Liver (tissue), 9 donors: ENCODE measurements around the gene CTDSPL2. TPM values are rescaled to one million over a fixed set of nuclear protein-coding genes. Genes with fewer than 3 reads are reported as not detected.

ENCODE experiments used
- DNase-seq: peaks from one replicate; pipeline ENCODE4 v3.0.0-alpha.2; 2017; ENCODE audit warnings: low spot score
- H3K27ac ChIP-seq, 2 donors: one replicate each; pipeline ENCODE4 v1.7.0; 2013; ENCODE audit warnings: inconsistent platforms in 2 of 2, low read length in 2 of 2, control low read depth in 1 of 2, low read depth in 1 of 2, mild to moderate bottlenecking in 1 of 2
- H3K27me3 ChIP-seq, 4 donors: one replicate each; pipeline versions ENCODE4 v1.6.1 to v1.7.0; 2013; ENCODE audit warnings: low read length in 3 of 4, inconsistent platforms in 1 of 4, mild to moderate bottlenecking in 1 of 4, moderate library complexity in 1 of 4; ENCODE audit not compliant: control insufficient read depth in 4 of 4, insufficient read depth in 4 of 4
- H3K36me3 ChIP-seq, 4 donors: one replicate each; pipeline versions ENCODE4 v1.6.1 to v1.7.0; 2013; ENCODE audit warnings: low read length in 3 of 4, mild to moderate bottlenecking in 3 of 4, low read depth in 1 of 4, moderate library complexity in 1 of 4; ENCODE audit not compliant: control insufficient read depth in 4 of 4, insufficient read depth in 3 of 4
- H3K4me1 ChIP-seq, 4 donors: one replicate each; pipeline versions ENCODE4 v1.6.1 to v1.7.0; 2013; ENCODE audit warnings: low read length in 3 of 4, mild to moderate bottlenecking in 3 of 4, moderate library complexity in 1 of 4; ENCODE audit not compliant: control insufficient read depth in 4 of 4, insufficient read depth in 4 of 4
- H3K4me3 ChIP-seq, 3 donors: one replicate each; pipeline versions ENCODE4 v1.6.1 to v1.7.0; 2013; ENCODE audit warnings: low read length in 3 of 3, control low read depth in 1 of 3, low read depth in 1 of 3, mild to moderate bottlenecking in 1 of 3
- H3K9ac ChIP-seq, 2 donors: one replicate each; pipeline ENCODE4 v1.7.0; 2013; ENCODE audit warnings: low read length in 2 of 2, mild to moderate bottlenecking in 2 of 2, moderate library complexity in 2 of 2, control low read depth in 1 of 2, low read depth in 1 of 2
- H3K9me3 ChIP-seq, 4 donors: one replicate each; pipeline versions ENCODE4 v1.6.1 to v1.7.0; 2013; ENCODE audit warnings: low read length in 3 of 4; ENCODE audit not compliant: control insufficient read depth in 4 of 4
- EGR1 ChIP-seq, 2 donors: IDR thresholded peaks; 2 replicates each; pipeline ENCODE4 v1.6.1; 2016 to 2018; ENCODE audit warnings: antibody characterized with exemption in 2 of 2, low read depth in 2 of 2
- FOXA1 ChIP-seq: IDR thresholded peaks from 2 replicates; pipeline ENCODE4 v1.6.1; 2016; ENCODE audit warnings: antibody characterized with exemption
- GABPA ChIP-seq, 2 donors: IDR thresholded peaks in 1 of 2; conservative IDR thresholded peaks in 1 of 2; 2 replicates each; pipeline ENCODE4 v1.6.1; 2016; ENCODE audit warnings: antibody characterized with exemption in 2 of 2, mild to moderate bottlenecking in 1 of 2, moderate library complexity in 1 of 2
- HNF4A ChIP-seq, 2 donors: conservative IDR thresholded peaks; 2 replicates each; pipeline ENCODE4 v1.6.1; 2016; ENCODE audit warnings: antibody characterized with exemption in 2 of 2, mild to moderate bottlenecking in 2 of 2
- HNF4G ChIP-seq: IDR thresholded peaks from 2 replicates; pipeline ENCODE4 v1.6.1; 2016; ENCODE audit warnings: antibody characterized with exemption
- JUND ChIP-seq, 2 donors: IDR thresholded peaks; 2 replicates each; pipeline ENCODE4 v1.6.1; 2016; ENCODE audit warnings: antibody characterized with exemption in 2 of 2
- NR2F2 ChIP-seq: IDR thresholded peaks from 2 replicates; pipeline ENCODE4 v1.6.1; 2016; ENCODE audit warnings: antibody characterized with exemption
- RAD21 ChIP-seq, 2 donors: IDR thresholded peaks; 2 replicates each; pipeline ENCODE4 v1.6.1; 2016; ENCODE audit warnings: antibody characterized with exemption in 2 of 2, mild to moderate bottlenecking in 2 of 2
- RXRA ChIP-seq, 2 donors: IDR thresholded peaks; 2 replicates each; pipeline ENCODE4 v1.6.1; 2017 to 2018; ENCODE audit warnings: antibody characterized with exemption in 2 of 2, mild to moderate bottlenecking in 1 of 2
- SP1 ChIP-seq: IDR thresholded peaks from 2 replicates; pipeline ENCODE4 v1.6.1; 2018; ENCODE audit warnings: antibody characterized with exemption, mild to moderate bottlenecking
- TAF1 ChIP-seq: conservative IDR thresholded peaks from 2 replicates; pipeline ENCODE4 v1.6.1; 2016; ENCODE audit warnings: antibody characterized with exemption, mild to moderate bottlenecking
- YY1 ChIP-seq: IDR thresholded peaks from 2 replicates; pipeline ENCODE4 v1.6.1; 2016; ENCODE audit warnings: antibody characterized with exemption, mild to moderate bottlenecking
- WGBS: extraction: QIAGEN DNeasy Blood & Tissue Kit; methylation state at CpG from one replicate; pipeline ENCODE4 v1.1.7; 2013; 5-methylcytosine and 5-hydroxymethylcytosine counted together
- polyA plus RNA-seq, 2 donors: library from polyadenylated mRNA; stranded (reverse) in 1 of 2; unstranded in 1 of 2; fragments of 200-250 nt in 1 of 2; fragments of >200 nt in 1 of 2; fragmentation: Nextera tagmentation in 1 of 2; extraction: Ambion mirVana in 1 of 2; gene quantifications; one replicate each; pipeline versions ENCODE4 v1.2.1 to v1.2.3, GENCODE V29; 2013 to 2015
- total RNA-seq, 2 donors: library from RNA; depleted of rRNA; stranded (reverse); fragments of >200 nt; gene quantifications; one replicate each; pipeline ENCODE4 v1.2.3, GENCODE V29; 2014
- TF ChIP-seq, protein P1 (sequence below): IDR thresholded peaks from 2 replicates; pipeline ENCODE4 v1.6.1; 2016; ENCODE audit warnings: antibody characterized with exemption
- TF ChIP-seq, protein P2 (sequence below): fragments of 150-350 bp; IDR thresholded peaks from 2 replicates; pipeline ENCODE4 v1.5.1; 2017; ENCODE audit warnings: improper control_type of control experiment, low read depth, low read length; ENCODE audit not compliant: missing input control
- TF ChIP-seq, protein P3 (sequence below): IDR thresholded peaks from 2 replicates; pipeline ENCODE4 v1.6.1; 2016; ENCODE audit warnings: antibody characterized with exemption
- TF ChIP-seq, protein P4 (sequence below): IDR thresholded peaks from 2 replicates; pipeline ENCODE4 v1.6.1; 2016; ENCODE audit warnings: antibody characterized with exemption, mild to moderate bottlenecking
- TF ChIP-seq, protein P5 (sequence below): IDR thresholded peaks from 2 replicates; pipeline ENCODE4 v1.6.1; 2016; ENCODE audit warnings: antibody characterized with exemption
- donor health status: healthy.
- donor health status: healthy.
- donor health status: healthy.
- donor health status: healthy.
- donor health status: healthy.

CTDSPL2 gene
- total and polyA plus RNA-seq, 4 donors: 3.6 to 41.5 (median 21.2) TPM

DNA sequence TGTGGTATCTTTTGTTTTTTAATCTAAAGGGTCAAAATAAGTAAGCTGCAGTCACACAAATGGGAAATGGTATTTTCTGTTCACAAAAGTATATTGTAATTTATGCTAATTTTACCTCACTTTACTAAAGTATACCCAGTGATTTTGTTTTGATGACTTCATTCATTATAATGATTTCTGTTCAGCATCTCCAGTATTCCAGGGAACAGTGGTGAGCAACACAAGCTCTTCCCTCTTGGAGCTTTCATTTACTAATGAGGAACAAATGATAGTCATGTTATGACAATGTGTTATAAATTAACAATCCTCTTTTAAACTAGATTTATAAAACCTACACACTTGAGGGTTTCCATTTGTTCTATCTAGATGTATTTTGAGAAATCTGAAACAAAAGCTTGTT, 89.0 kb downstream of the CTDSPL2 start:
- Histone ChIP-seq H3K9ac (no peak overlapping the region), H3K9me3 (no peaks in the 10 kb centered on the region), H3K27ac (no peak overlapping the region), H3K4me3 (no peak overlapping the region), H3K36me3 (peaks cover 2 to 9% (median 8%) of the 10 kb centered on the region in 4 donors), H3K27me3 (no peaks in the 10 kb centered on the region), H3K4me1 (no peaks in the 10 kb centered on the region)
- TF ChIP-seq NR2F2 (no peak), HNF4A (conservative IDR thresholded peaks at IDR 0.05) (no peak), GABPA (IDR thresholded peaks at IDR 0.05 in 1 of 2, conservative IDR thresholded peaks at IDR 0.05 in 1 of 2) (no peak)
- no peak for DNase-seq

DNA sequence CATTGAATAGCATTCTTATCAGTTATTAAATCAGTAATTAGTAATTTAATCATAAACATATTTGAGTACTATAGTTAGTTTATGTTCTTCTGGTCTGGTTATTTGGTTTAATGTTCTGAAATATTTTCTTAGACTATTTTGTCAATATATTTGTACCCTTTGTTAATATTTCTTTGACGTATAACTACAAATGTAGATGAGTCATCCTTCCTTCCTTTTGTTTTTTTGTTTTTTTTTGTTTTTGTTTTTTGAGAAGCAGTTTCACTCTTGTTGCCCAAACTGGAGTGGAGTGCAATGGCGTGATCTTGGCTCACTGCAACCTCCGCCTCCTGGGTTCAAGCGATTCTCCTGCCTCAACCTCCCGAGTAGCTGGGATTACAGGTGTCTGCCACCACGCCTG, 92.1 kb downstream of the CTDSPL2 start:
- Histone ChIP-seq H3K9ac (no peak overlapping the region), H3K27me3 (no peaks in the 10 kb centered on the region), H3K4me3 (no peak overlapping the region), H3K36me3 (peaks cover 5 to 24% (median 19%) of the 10 kb centered on the region in 4 donors), H3K9me3 (no peaks in the 10 kb centered on the region), H3K27ac (no peak overlapping the region), H3K4me1 (no peaks in the 10 kb centered on the region)
- no peak for DNase-seq
- TF ChIP-seq HNF4A (conservative IDR thresholded peaks at IDR 0.05) (no peak), HNF4G (no peak), RAD21 (IDR thresholded peaks at IDR 0.05) (no peak), YY1 (no peak), FOXA1 (no peak), JUND (IDR thresholded peaks at IDR 0.05) (no peak), RXRA (IDR thresholded peaks at IDR 0.05) (no peak), TAF1 (no peak), EGR1 (IDR thresholded peaks at IDR 0.05; ENCODE audit: low read depth in 2 of 2) (no peak), GABPA (IDR thresholded peaks at IDR 0.05 in 1 of 2, conservative IDR thresholded peaks at IDR 0.05 in 1 of 2) (no peak), SP1 (no peak), NR2F2 (no peak)
- TF ChIP-seq, protein P1, sequence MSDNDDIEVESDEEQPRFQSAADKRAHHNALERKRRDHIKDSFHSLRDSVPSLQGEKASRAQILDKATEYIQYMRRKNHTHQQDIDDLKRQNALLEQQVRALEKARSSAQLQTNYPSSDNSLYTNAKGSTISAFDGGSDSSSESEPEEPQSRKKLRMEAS: no peak
- TF ChIP-seq, protein P2, sequence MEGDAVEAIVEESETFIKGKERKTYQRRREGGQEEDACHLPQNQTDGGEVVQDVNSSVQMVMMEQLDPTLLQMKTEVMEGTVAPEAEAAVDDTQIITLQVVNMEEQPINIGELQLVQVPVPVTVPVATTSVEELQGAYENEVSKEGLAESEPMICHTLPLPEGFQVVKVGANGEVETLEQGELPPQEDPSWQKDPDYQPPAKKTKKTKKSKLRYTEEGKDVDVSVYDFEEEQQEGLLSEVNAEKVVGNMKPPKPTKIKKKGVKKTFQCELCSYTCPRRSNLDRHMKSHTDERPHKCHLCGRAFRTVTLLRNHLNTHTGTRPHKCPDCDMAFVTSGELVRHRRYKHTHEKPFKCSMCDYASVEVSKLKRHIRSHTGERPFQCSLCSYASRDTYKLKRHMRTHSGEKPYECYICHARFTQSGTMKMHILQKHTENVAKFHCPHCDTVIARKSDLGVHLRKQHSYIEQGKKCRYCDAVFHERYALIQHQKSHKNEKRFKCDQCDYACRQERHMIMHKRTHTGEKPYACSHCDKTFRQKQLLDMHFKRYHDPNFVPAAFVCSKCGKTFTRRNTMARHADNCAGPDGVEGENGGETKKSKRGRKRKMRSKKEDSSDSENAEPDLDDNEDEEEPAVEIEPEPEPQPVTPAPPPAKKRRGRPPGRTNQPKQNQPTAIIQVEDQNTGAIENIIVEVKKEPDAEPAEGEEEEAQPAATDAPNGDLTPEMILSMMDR: no peak
- TF ChIP-seq, protein P3, sequence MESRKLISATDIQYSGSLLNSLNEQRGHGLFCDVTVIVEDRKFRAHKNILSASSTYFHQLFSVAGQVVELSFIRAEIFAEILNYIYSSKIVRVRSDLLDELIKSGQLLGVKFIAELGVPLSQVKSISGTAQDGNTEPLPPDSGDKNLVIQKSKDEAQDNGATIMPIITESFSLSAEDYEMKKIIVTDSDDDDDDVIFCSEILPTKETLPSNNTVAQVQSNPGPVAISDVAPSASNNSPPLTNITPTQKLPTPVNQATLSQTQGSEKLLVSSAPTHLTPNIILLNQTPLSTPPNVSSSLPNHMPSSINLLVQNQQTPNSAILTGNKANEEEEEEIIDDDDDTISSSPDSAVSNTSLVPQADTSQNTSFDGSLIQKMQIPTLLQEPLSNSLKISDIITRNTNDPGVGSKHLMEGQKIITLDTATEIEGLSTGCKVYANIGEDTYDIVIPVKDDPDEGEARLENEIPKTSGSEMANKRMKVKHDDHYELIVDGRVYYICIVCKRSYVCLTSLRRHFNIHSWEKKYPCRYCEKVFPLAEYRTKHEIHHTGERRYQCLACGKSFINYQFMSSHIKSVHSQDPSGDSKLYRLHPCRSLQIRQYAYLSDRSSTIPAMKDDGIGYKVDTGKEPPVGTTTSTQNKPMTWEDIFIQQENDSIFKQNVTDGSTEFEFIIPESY: no peak
- TF ChIP-seq, protein P4, sequence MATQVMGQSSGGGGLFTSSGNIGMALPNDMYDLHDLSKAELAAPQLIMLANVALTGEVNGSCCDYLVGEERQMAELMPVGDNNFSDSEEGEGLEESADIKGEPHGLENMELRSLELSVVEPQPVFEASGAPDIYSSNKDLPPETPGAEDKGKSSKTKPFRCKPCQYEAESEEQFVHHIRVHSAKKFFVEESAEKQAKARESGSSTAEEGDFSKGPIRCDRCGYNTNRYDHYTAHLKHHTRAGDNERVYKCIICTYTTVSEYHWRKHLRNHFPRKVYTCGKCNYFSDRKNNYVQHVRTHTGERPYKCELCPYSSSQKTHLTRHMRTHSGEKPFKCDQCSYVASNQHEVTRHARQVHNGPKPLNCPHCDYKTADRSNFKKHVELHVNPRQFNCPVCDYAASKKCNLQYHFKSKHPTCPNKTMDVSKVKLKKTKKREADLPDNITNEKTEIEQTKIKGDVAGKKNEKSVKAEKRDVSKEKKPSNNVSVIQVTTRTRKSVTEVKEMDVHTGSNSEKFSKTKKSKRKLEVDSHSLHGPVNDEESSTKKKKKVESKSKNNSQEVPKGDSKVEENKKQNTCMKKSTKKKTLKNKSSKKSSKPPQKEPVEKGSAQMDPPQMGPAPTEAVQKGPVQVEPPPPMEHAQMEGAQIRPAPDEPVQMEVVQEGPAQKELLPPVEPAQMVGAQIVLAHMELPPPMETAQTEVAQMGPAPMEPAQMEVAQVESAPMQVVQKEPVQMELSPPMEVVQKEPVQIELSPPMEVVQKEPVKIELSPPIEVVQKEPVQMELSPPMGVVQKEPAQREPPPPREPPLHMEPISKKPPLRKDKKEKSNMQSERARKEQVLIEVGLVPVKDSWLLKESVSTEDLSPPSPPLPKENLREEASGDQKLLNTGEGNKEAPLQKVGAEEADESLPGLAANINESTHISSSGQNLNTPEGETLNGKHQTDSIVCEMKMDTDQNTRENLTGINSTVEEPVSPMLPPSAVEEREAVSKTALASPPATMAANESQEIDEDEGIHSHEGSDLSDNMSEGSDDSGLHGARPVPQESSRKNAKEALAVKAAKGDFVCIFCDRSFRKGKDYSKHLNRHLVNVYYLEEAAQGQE: no peak
- TF ChIP-seq, protein P5, sequence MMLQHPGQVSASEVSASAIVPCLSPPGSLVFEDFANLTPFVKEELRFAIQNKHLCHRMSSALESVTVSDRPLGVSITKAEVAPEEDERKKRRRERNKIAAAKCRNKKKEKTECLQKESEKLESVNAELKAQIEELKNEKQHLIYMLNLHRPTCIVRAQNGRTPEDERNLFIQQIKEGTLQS: no peak
- WGBS: 93% methylated on average over 6 of the region's 6 CpGs
